HCT116 (cell line): Measurements from ENCODE around the gene VTI1A. TPM values are rescaled to one million over a fixed set of nuclear protein-coding genes. Genes with fewer than 3 reads are reported as not detected.

Experiments
- ATAC-seq: fragments of 200-7000 bp; cut with Tn5 transposase; 2 replicates; pipeline ENCODE4 v1.9.1; 2020; ENCODE audit warnings: mild to moderate bottlenecking, moderate library complexity
- BruUV-seq: library from RNA; stranded (reverse); fragments of 400-500 nt; replicated peaks from 2 replicates; lab custom pipeline; 2021; lab: Mats Ljungman, UMichigan
- CTCF ChIA-PET: fragments of 300-600 bp; sonication (Branson Sonifier 250); formaldehyde crosslinking; loops from one replicate; lab custom pipeline; 2021; ENCODE audit warnings: antibody characterized with exemption; lab: Charles Lee
- POLR2A ChIA-PET: fragments of 300-600, 350-600 bp; sonication (Branson Sonifier 250); formaldehyde crosslinking; loops from one replicate; lab custom pipeline; 2021; ENCODE audit warnings: antibody characterized with exemption; lab: Charles Lee
- RAD21 ChIA-PET, 2 experiments: fragments of 300-600 bp; sonication (Branson Sonifier 250); formaldehyde crosslinking; loops; one replicate each; lab custom pipeline; 2023; ENCODE audit warnings: low total read pairs in 2 of 2; ENCODE audit not compliant: uncharacterized antibody in 2 of 2, unreplicated experiment in 2 of 2, low non-redundant PET in 1 of 2; lab: Charles Lee
- DNase-seq: peaks from one replicate; pipeline ENCODE4 v3.0.0-alpha.2; 2010; ENCODE audit warnings: low read depth, low spot score
- H2AFZ ChIP-seq: fragments of 200-600 bp; shearing (Covaris generic), sonication (generic); 2 replicates; pipeline ENCODE4 v1.6.1; 2017; ENCODE audit warnings: low read depth, mixed run types, mixed read lengths, antibody characterized with exemption, low read length; ENCODE audit not compliant: poor library complexity, severe bottlenecking
- H3K27ac ChIP-seq: 2 replicates; pipeline ENCODE4 v1.5.1; 2012; ENCODE audit warnings: low read depth, low read length
- H3K27me3 ChIP-seq: fragments of 200-600 bp; sonication (generic); 2 replicates; pipeline ENCODE4 v1.6.1; 2016; ENCODE audit warnings: mixed run types, low read length, mixed read lengths; ENCODE audit not compliant: insufficient read depth
- H3K36me3 ChIP-seq, 2 experiments: fragments of 200-500 bp in 1 of 2; fragments of 200-600 bp in 1 of 2; sonication (Bioruptor generic) in 1 of 2; sonication (generic) in 1 of 2; 2 replicates each; pipeline versions ENCODE4 v1.5.1 to v1.6.1; 2014 to 2016; ENCODE audit warnings: low read length in 2 of 2, inconsistent platforms in 1 of 2, mixed read lengths in 1 of 2, mixed run types in 1 of 2; ENCODE audit not compliant: insufficient read depth in 2 of 2, control insufficient read depth in 1 of 2
- H3K4me1 ChIP-seq, 2 experiments: fragments of 200-600 bp in 1 of 2; sonication (generic) in 1 of 2; 2 replicates each; pipeline versions ENCODE4 v1.5.1 to v1.6.1; 2012 to 2017; ENCODE audit warnings: low read length in 2 of 2, inconsistent platforms in 1 of 2, mild to moderate bottlenecking in 1 of 2, mixed read lengths in 1 of 2, mixed run types in 1 of 2, moderate library complexity in 1 of 2; ENCODE audit not compliant: insufficient read depth in 2 of 2, control insufficient read depth in 1 of 2
- H3K4me2 ChIP-seq: fragments of 200-600 bp; sonication (generic); 2 replicates; pipeline ENCODE4 v1.6.1; 2017; ENCODE audit warnings: mixed run types, low read length, mixed read lengths
- H3K4me3 ChIP-seq, 2 experiments: fragments of 200-600 bp in 1 of 2; sonication (generic) in 1 of 2; replicated peaks in 1 of 2; 2 replicates each; pipeline ENCODE4 v1.5.1; 2011 to 2016; ENCODE audit warnings: low read length in 2 of 2, control low read depth in 1 of 2, low read depth in 1 of 2, mild to moderate bottlenecking in 1 of 2, mixed read lengths in 1 of 2, mixed run types in 1 of 2
- H3K79me2 ChIP-seq: fragments of 200-600 bp; sonication (generic); 2 replicates; pipeline ENCODE4 v1.6.1; 2017; ENCODE audit warnings: mild to moderate bottlenecking, mixed run types, low read length, moderate library complexity, mixed read lengths; ENCODE audit not compliant: insufficient read depth
- H3K9ac ChIP-seq: fragments of 200-600 bp; sonication (generic); 2 replicates; pipeline ENCODE4 v1.6.1; 2016; ENCODE audit warnings: low read length, mixed read lengths
- H3K9me2 ChIP-seq: fragments of 200-600 bp; sonication (generic), shearing (Covaris generic); 2 replicates; pipeline ENCODE4 v1.6.1; 2017; ENCODE audit warnings: mixed run types, mild to moderate bottlenecking, moderate library complexity; ENCODE audit not compliant: insufficient read depth
- H3K9me3 ChIP-seq, 2 experiments: fragments of 200-500 bp in 1 of 2; fragments of 200-600 bp in 1 of 2; sonication (Bioruptor generic) in 1 of 2; sonication (generic) in 1 of 2; 2 replicates each; pipeline ENCODE4 v1.6.1; 2014 to 2017; ENCODE audit warnings: low read length in 2 of 2, mixed read lengths in 2 of 2, inconsistent platforms in 1 of 2, low read depth in 1 of 2, mild to moderate bottlenecking in 1 of 2, mixed run types in 1 of 2, moderate library complexity in 1 of 2; ENCODE audit not compliant: control insufficient read depth in 1 of 2, insufficient read depth in 1 of 2
- H4K20me1 ChIP-seq: fragments of 200-600 bp; sonication (generic), shearing (Covaris generic); 2 replicates; pipeline ENCODE4 v1.6.1; 2017; ENCODE audit warnings: mixed run types, mild to moderate bottlenecking, moderate library complexity; ENCODE audit not compliant: insufficient read depth
- FOSL1 ChIP-seq: IDR thresholded peaks from 2 replicates; pipeline ENCODE4 v1.6.1; 2012; ENCODE audit warnings: low read depth
- POLR2A ChIP-seq: IDR thresholded peaks from 2 replicates; pipeline ENCODE4 v1.7.0; 2011; ENCODE audit warnings: borderline replicate concordance; ENCODE audit not compliant: insufficient read depth, insufficient read length; ENCODE audit errors: extremely low read depth
- SIN3A ChIP-seq: IDR thresholded peaks from 2 replicates; pipeline ENCODE4 v1.6.1; 2012; ENCODE audit warnings: low read depth
- intact Hi-C: fragments of 100-400 bp; cut with micrococcal nuclease; formaldehyde crosslinking; loops from 2 replicates; pipeline ENCODE4 v1.10.0; 2022
- total RNA-seq: library from RNA; stranded (reverse); gene quantifications from one replicate; pipeline ENCODE4 v1.2.1, GENCODE V29; 2021; ENCODE audit not compliant: unreplicated experiment
- TF ChIP-seq, protein P1 (sequence below): IDR thresholded peaks from 2 replicates; pipeline ENCODE4 v1.6.1; 2012; ENCODE audit warnings: low read depth
- TF ChIP-seq, protein P2 (sequence below), 3 experiments: fragments of 200-600 bp in 1 of 3; sonication (generic) in 1 of 3; IDR thresholded peaks in 2 of 3; conservative IDR thresholded peaks in 1 of 3; 2 replicates each; pipeline ENCODE4 v1.5.1; 2012 to 2017; ENCODE audit warnings: low read depth in 2 of 3, low read length in 2 of 3, antibody characterized with exemption in 1 of 3, borderline replicate concordance in 1 of 3, control low read depth in 1 of 3, mild to moderate bottlenecking in 1 of 3, mixed read lengths in 1 of 3, mixed run types in 1 of 3, moderate library complexity in 1 of 3; ENCODE audit not compliant: insufficient read depth in 1 of 3

Gene VTI1A
- total RNA-seq, 1 experiment from 2014 or later, result 80.7 TPM

DNA sequence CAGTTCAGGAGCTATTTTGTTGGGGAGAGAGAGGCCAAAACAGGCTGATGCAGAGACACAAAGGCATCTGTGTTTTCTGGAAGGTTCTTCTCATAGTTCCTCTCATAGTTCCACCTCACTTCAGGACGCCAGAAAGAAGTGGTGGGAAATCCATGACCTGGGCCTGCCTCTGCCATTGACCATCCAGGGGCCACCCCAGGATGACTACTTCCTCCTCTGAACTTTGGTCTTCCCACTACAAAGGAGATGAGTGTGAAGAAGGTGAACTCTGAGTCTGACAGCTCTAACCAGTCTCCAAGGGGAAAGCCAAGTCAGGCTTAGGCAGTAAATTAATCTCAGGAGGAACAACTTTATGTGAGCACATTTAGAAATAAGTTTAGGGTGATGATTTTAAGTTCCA is 327.2 kb downstream of the VTI1A start:
- H2AFZ ChIP-seq, result no peak overlapping the region
- no peaks in the 10 kb centered on the region for H3K9me3 ChIP-seq
- TF ChIP-seq FOSL1, result no peak
- TF ChIP-seq, protein P1, sequence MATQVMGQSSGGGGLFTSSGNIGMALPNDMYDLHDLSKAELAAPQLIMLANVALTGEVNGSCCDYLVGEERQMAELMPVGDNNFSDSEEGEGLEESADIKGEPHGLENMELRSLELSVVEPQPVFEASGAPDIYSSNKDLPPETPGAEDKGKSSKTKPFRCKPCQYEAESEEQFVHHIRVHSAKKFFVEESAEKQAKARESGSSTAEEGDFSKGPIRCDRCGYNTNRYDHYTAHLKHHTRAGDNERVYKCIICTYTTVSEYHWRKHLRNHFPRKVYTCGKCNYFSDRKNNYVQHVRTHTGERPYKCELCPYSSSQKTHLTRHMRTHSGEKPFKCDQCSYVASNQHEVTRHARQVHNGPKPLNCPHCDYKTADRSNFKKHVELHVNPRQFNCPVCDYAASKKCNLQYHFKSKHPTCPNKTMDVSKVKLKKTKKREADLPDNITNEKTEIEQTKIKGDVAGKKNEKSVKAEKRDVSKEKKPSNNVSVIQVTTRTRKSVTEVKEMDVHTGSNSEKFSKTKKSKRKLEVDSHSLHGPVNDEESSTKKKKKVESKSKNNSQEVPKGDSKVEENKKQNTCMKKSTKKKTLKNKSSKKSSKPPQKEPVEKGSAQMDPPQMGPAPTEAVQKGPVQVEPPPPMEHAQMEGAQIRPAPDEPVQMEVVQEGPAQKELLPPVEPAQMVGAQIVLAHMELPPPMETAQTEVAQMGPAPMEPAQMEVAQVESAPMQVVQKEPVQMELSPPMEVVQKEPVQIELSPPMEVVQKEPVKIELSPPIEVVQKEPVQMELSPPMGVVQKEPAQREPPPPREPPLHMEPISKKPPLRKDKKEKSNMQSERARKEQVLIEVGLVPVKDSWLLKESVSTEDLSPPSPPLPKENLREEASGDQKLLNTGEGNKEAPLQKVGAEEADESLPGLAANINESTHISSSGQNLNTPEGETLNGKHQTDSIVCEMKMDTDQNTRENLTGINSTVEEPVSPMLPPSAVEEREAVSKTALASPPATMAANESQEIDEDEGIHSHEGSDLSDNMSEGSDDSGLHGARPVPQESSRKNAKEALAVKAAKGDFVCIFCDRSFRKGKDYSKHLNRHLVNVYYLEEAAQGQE, result no peak
- TF ChIP-seq, protein P2, sequence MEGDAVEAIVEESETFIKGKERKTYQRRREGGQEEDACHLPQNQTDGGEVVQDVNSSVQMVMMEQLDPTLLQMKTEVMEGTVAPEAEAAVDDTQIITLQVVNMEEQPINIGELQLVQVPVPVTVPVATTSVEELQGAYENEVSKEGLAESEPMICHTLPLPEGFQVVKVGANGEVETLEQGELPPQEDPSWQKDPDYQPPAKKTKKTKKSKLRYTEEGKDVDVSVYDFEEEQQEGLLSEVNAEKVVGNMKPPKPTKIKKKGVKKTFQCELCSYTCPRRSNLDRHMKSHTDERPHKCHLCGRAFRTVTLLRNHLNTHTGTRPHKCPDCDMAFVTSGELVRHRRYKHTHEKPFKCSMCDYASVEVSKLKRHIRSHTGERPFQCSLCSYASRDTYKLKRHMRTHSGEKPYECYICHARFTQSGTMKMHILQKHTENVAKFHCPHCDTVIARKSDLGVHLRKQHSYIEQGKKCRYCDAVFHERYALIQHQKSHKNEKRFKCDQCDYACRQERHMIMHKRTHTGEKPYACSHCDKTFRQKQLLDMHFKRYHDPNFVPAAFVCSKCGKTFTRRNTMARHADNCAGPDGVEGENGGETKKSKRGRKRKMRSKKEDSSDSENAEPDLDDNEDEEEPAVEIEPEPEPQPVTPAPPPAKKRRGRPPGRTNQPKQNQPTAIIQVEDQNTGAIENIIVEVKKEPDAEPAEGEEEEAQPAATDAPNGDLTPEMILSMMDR (IDR thresholded peaks at IDR 0.05 in 2 of 3, conservative IDR thresholded peaks at IDR 0.05 in 1 of 3; ENCODE audit: borderline replicate concordance in 1 of 3, insufficient read depth in 1 of 3, low read depth in 2 of 3, low read length in 2 of 3), result no peak
- TF ChIP-seq SIN3A, result no peak
- TF ChIP-seq POLR2A, result no peak

More for the DNA sequence above, 327.2 kb downstream of the VTI1A start:
- intact Hi-C loops, result no loop called here
- CTCF ChIA-PET, result no interaction called here
- no peak overlapping the region for H3K4me3 ChIP-seq
- H3K36me3 ChIP-seq, result no peaks in the 10 kb centered on the region
- DNase-seq (no peak), ATAC-seq (no peak)
- H4K20me1 ChIP-seq, result no peaks in the 10 kb centered on the region
- H3K4me2 ChIP-seq, result no peak overlapping the region
- no peaks in the 10 kb centered on the region for H3K9me2 ChIP-seq
- no peak overlapping the region for H3K9ac ChIP-seq
- no peak overlapping the region for H3K27ac ChIP-seq
- no TSS peak for BruUV-seq
- POLR2A ChIA-PET, result no interaction called here
- RAD21 ChIA-PET, result no interaction called here
- H3K79me2 ChIP-seq, result no peaks in the 10 kb centered on the region
- no peaks in the 10 kb centered on the region for H3K27me3 ChIP-seq
- H3K4me1 ChIP-seq, result peaks cover 18 to 29% of the 10 kb centered on the region in 2 experiments
